B cell (primary cell): ENCODE data around the gene RMND5A. TPM values are rescaled to one million over a fixed set of nuclear protein-coding genes. Genes with fewer than 3 reads are reported as not detected.

Source experiments
- ATAC-seq: fragments of 200-7000 bp; cut with Tn5 transposase; one replicate; pipeline ENCODE4 v1.10.0; 2021; ENCODE audit warnings: low read depth, mild to moderate bottlenecking, moderate number of reproducible peaks, moderate library complexity
- CTCF ChIA-PET: fragments of 350-600 bp; sonication (Branson Sonifier 250); formaldehyde crosslinking; loops from one replicate; lab custom pipeline; 2021; ENCODE audit warnings: antibody characterized with exemption, inconsistent platforms; lab: Charles Lee
- POLR2A ChIA-PET: fragments of 350-600 bp; sonication (Branson Sonifier 250); formaldehyde crosslinking; loops from one replicate; lab custom pipeline; 2021; ENCODE audit warnings: antibody characterized with exemption; lab: Charles Lee
- DNase-seq: peaks from one replicate; pipeline ENCODE4 v3.0.0; 2013
- H2AFZ ChIP-seq: 2 replicates; pipeline ENCODE4 v1.6.1; 2012; ENCODE audit warnings: mild to moderate bottlenecking, low read depth, low read length; ENCODE audit not compliant: insufficient read depth, poor library complexity, severe bottlenecking
- H3K27ac ChIP-seq, 2 donors: 1 replicate in 1 of 2; 2 replicates in 1 of 2; pipeline ENCODE4 v1.5.1; 2012 to 2013; ENCODE audit warnings: low read length in 2 of 2, mild to moderate bottlenecking in 2 of 2, moderate library complexity in 1 of 2
- H3K27me3 ChIP-seq, 4 experiments: fragments of 200-600 bp in 1 of 4; sonication (generic) in 1 of 4; replicated peaks in 1 of 4; 1 replicate in 2 of 4; 2 replicates in 2 of 4; pipeline versions ENCODE4 v1.6.1 to v1.7.0; 2013 to 2016; ENCODE audit warnings: low read length in 3 of 4, mild to moderate bottlenecking in 2 of 4, mixed read lengths in 1 of 4, moderate library complexity in 1 of 4; ENCODE audit not compliant: insufficient read depth in 4 of 4, control insufficient read depth in 3 of 4; ENCODE audit errors: control extremely low read depth in 1 of 4
- H3K36me3 ChIP-seq, 2 experiments: replicated peaks in 1 of 2; 1 replicate in 1 of 2; 2 replicates in 1 of 2; pipeline versions ENCODE4 v1.6.1 to v1.7.1; 2013; ENCODE audit warnings: low read length in 1 of 2; ENCODE audit not compliant: insufficient read depth in 2 of 2, control insufficient read depth in 1 of 2; ENCODE audit errors: control extremely low read depth in 1 of 2, extremely low read depth in 1 of 2
- H3K4me1 ChIP-seq, 2 donors: fragments of 200-600 bp in 1 of 2; sonication (generic) in 1 of 2; 1 replicate in 1 of 2; 2 replicates in 1 of 2; pipeline versions ENCODE4 v1.5.1 to v1.6.1; 2013 to 2017; ENCODE audit warnings: low read length in 2 of 2; ENCODE audit not compliant: control insufficient read depth in 2 of 2, insufficient read depth in 2 of 2
- H3K4me2 ChIP-seq: replicated peaks from 2 replicates; pipeline ENCODE3; 2012; ENCODE audit warnings: mild to moderate bottlenecking, low read depth, low read length; ENCODE audit not compliant: poor library complexity, severe bottlenecking
- H3K4me3 ChIP-seq, 5 experiments: fragments of 200-600 bp in 1 of 5; sonication (generic) in 1 of 5; 1 replicate in 3 of 5; 2 replicates in 2 of 5; pipeline versions ENCODE4 v1.5.1 to v1.7.0; 2011 to 2016; ENCODE audit warnings: low read length in 4 of 5, mild to moderate bottlenecking in 4 of 5, low read depth in 2 of 5, control low read depth in 1 of 5, moderate library complexity in 1 of 5; ENCODE audit not compliant: insufficient read depth in 1 of 5; ENCODE audit errors: control extremely low read depth in 1 of 5, extremely low read depth in 1 of 5
- H3K79me2 ChIP-seq: fragments of 200-600 bp; sonication (generic); one replicate; pipeline ENCODE4 v1.6.0; 2016; ENCODE audit warnings: low read length; ENCODE audit not compliant: control insufficient read depth, insufficient read depth
- H3K9ac ChIP-seq: fragments of 200-600 bp; sonication (generic); 2 replicates; pipeline ENCODE4 v1.6.1; 2017; ENCODE audit warnings: mild to moderate bottlenecking, low read length, moderate library complexity
- H3K9me3 ChIP-seq, 3 donors: one replicate each; pipeline versions ENCODE4 v1.6.1 to v1.7.1; 2013; ENCODE audit warnings: low read length in 2 of 3; ENCODE audit not compliant: control insufficient read depth in 2 of 3, insufficient read depth in 1 of 3; ENCODE audit errors: control extremely low read depth in 1 of 3
- H4K20me1 ChIP-seq: 2 replicates; pipeline ENCODE4 v1.6.0; 2012; ENCODE audit warnings: mild to moderate bottlenecking, low read length; ENCODE audit not compliant: insufficient read depth, control insufficient read depth, poor library complexity, severe bottlenecking
- H3K27ac Mint-ChIP-seq: one replicate; pipeline ENCODE4 v1.8.0; 2021; ENCODE audit warnings: mixed read lengths
- H3K27me3 Mint-ChIP-seq: one replicate; pipeline ENCODE4 v1.8.0; 2021; ENCODE audit warnings: mixed read lengths
- H3K4me1 Mint-ChIP-seq: one replicate; pipeline ENCODE4 v1.8.0; 2021; ENCODE audit warnings: mixed read lengths
- H3K4me3 Mint-ChIP-seq: one replicate; pipeline ENCODE4 v1.8.0; 2021; ENCODE audit warnings: mixed read lengths
- H3K9me3 Mint-ChIP-seq: one replicate; pipeline ENCODE4 v1.8.0; 2022; ENCODE audit warnings: mixed read lengths; ENCODE audit not compliant: insufficient read depth
- CTCF ChIP-seq: fragments of 200-600 bp; IDR thresholded peaks from one replicate; pipeline ENCODE4 v1.8.0; 2022; ENCODE audit warnings: antibody characterized with exemption, mild to moderate bottlenecking
- EZH2 ChIP-seq: IDR thresholded peaks from 2 replicates; pipeline ENCODE4 v1.6.1; 2012; ENCODE audit warnings: borderline replicate concordance, low read depth, mild to moderate bottlenecking, moderate library complexity, low read length; ENCODE audit not compliant: insufficient read depth, poor library complexity, severe bottlenecking
- WGBS: methylation state at CpG from one replicate; pipeline ENCODE4 v1.1.5; 2013; ENCODE audit warnings: missing lambda C conversion rate; ENCODE audit not compliant: insufficient coverage; 5-methylcytosine and 5-hydroxymethylcytosine counted together
- intact Hi-C: fragments of 100-400 bp; cut with micrococcal nuclease; formaldehyde crosslinking; loops from one replicate; pipeline ENCODE4 v1.10.0; 2022
- polyA plus RNA-seq: library from polyadenylated mRNA; depleted of rRNA; stranded (reverse); fragments of >200 nt; gene quantifications from 2 replicates; pipeline ENCODE4 v1.2.3, GENCODE V29; 2012
- total RNA-seq, 2 donors: library from RNA; stranded (reverse); fragments of 120-200 nt in 1 of 2; gene quantifications; 1 replicate in 1 of 2; 2 replicates in 1 of 2; pipeline versions ENCODE4 v1.2.3 to v1.2.4, GENCODE V29; 2013 to 2022

RMND5A gene
- total and polyA plus RNA-seq, 2 donors (not counting 1 experiment from before 2014, with no cell fraction given) = 13.0 to 33.7 TPM

- Histone ChIP-seq H3K9me3 (peaks cover 2 to 8% (median 7%) of the 10 kb centered on the region in 3 donors), H3K27ac (no peak overlapping the region), H3K4me3 (no peak overlapping the region), H3K36me3 (no peaks in the 10 kb centered on the region), H3K27me3 (peaks cover 0 to 11% (median 0%) of the 10 kb centered on the region in 4 experiments), H4K20me1 (no peaks in the 10 kb centered on the region), H3K9ac (no peak overlapping the region), H3K79me2 (no peaks in the 10 kb centered on the region), H3K4me2 (no peak overlapping the region), H3K4me1 (no peaks in the 10 kb centered on the region), H2AFZ (no peak overlapping the region)
- Mint-ChIP-seq H3K9me3 (peaks cover 5% of the 10 kb centered on the region), H3K4me3 (no peak overlapping the region), H3K4me1 (no peaks in the 10 kb centered on the region), H3K27me3 (peaks cover 15% of the 10 kb centered on the region), H3K27ac (no peak overlapping the region)
- POLR2A ChIA-PET = no interaction called here
- WGBS = no CpG with 5 or more reads among the region's 4 CpGs
- CTCF ChIA-PET = no interaction called here
- TF ChIP-seq CTCF = no peak
- TF ChIP-seq EZH2 = no peak
- ATAC-seq (no peak), DNase-seq (no peak)
- intact Hi-C loops = no loop called here
Measured at GRCh38 chr2:86818114-86818801, 98.2 kb downstream of the RMND5A start.

- Histone ChIP-seq H3K36me3 (no peaks in the 10 kb centered on the region), H2AFZ (no peak overlapping the region), H3K27ac (no peak overlapping the region), H3K4me2 (no peak overlapping the region), H3K4me3 (no peak overlapping the region), H3K9ac (no peak overlapping the region), H3K4me1 (no peaks in the 10 kb centered on the region), H3K27me3 (peaks cover 0 to 11% (median 0%) of the 10 kb centered on the region in 4 experiments), H4K20me1 (no peaks in the 10 kb centered on the region), H3K9me3 (peaks cover 2 to 15% (median 7%) of the 10 kb centered on the region in 3 donors), H3K79me2 (no peaks in the 10 kb centered on the region)
- ChIA-PET POLR2A (no interaction called here), CTCF (interaction anchor here (0.9 kb wide), 1 partner anchor 10 kb away, joined by 3 read pairs; no protein-coding TSS in a partner anchor)
- Mint-ChIP-seq H3K27ac (no peak overlapping the region), H3K4me3 (no peak overlapping the region), H3K9me3 (peaks cover 5% of the 10 kb centered on the region), H3K27me3 (peaks cover 12% of the 10 kb centered on the region), H3K4me1 (no peaks in the 10 kb centered on the region)
- intact Hi-C loops = no loop called here
- no peak for ATAC-seq
- no CpG with 5 or more reads among the region's 2 CpGs for WGBS
- TF ChIP-seq EZH2 (no peak), CTCF (no peak)
- DNase-seq = no peak
Measured at GRCh38 chr2:86818957-86819356, 98.9 kb downstream of the RMND5A start.
